Activated naive CD8-positive, alpha-beta T cell treated with anti-CD3 and anti-CD28 coated beads, Interleukin-2, amount 50 U/mL, for 24 hours (primary cell): ENCODE measurements around the gene MKNK2.
"Not testable (repeated sequence)": the region's sequence is repeated elsewhere in the genome, so short reads cannot be mapped to it uniquely, and the experiment has no call there.

ENCODE experiments used
- ATAC-seq: fragments of 150-1000 bp; cut with Tn5 transposase; one replicate; pipeline ENCODE4 v1.10.0; 2021
- DNase-seq: peaks from one replicate; pipeline ENCODE4 v3.0.0; 2021
- H3K27ac Mint-ChIP-seq: one replicate; pipeline ENCODE4 v1.8.0; 2021; ENCODE audit warnings: mild to moderate bottlenecking, mixed read lengths
- H3K27me3 Mint-ChIP-seq: one replicate; pipeline ENCODE4 v1.8.0; 2021; ENCODE audit warnings: mixed read lengths
- H3K36me3 Mint-ChIP-seq: one replicate; pipeline ENCODE4 v1.8.0; 2021; ENCODE audit warnings: low read depth, mixed read lengths
- H3K4me1 Mint-ChIP-seq: one replicate; pipeline ENCODE4 v1.8.0; 2021; ENCODE audit warnings: mixed read lengths
- H3K4me3 Mint-ChIP-seq: one replicate; pipeline ENCODE4 v1.8.0; 2021; ENCODE audit warnings: mild to moderate bottlenecking, moderate library complexity, mixed read lengths
- H3K9me3 Mint-ChIP-seq: one replicate; pipeline ENCODE4 v1.8.0; 2021; ENCODE audit warnings: mixed read lengths

MKNK2 gene

DNA sequence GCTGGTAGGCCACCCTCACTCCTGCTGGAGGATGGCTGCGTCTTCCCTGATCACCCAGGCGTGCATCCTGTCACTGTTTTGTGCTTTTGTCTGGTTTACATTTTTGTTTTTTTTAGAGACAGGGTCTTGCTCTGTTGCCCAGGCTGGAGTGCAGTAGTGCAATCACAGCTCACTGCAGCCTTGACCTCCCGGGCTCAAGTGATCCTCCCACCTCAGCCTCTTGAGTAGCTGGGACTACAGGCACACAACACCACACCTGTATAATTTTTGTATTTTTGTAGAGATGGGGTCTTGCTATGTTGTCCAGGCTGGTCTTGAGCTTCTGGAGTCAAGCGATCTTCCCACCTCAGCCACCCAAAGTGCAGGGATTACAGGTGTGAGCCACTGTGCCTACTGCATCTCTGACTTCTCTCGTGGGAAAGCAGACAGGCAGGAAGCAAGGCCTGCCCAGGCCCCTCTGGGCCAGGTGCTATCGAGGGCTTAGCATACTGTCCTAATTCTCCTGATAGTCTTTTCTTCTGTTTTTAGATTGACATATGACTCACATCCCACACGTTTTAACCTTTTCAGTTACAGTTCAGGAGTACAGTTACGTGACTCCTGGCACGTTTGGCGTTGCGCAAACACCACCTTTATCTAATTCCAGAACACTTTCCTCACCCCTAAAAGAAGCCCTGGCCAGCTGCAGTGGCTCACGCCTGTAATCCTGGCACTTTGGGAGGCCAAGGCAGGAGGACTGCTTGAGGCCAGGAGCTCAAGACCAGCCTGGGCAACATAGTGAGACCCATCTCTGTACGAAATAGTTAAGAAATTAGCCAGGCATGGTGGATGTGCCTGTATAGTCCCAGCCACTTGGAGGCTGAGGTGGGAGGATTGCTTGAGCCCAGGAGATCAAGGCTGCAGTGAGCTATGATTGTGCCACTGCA lies 35.9 kb upstream of the MKNK2 start:
- ATAC-seq (peak; percentile 12), DNase-seq (peak; percentile 73)
- Mint-ChIP-seq H3K27ac (peak overlapping the region; percentile 91), H3K36me3 (peaks cover 40% of the 10 kb centered on the region), H3K4me3 (peak overlapping the region; percentile 85), H3K4me1 (peaks cover 70% of the 10 kb centered on the region)
- not testable (repeated sequence) for H3K27me3 Mint-ChIP-seq, H3K9me3 Mint-ChIP-seq

GRCh38 chr19:2084993-2085720 lies 34.1 kb upstream of the MKNK2 start:
- Mint-ChIP-seq H3K27me3 (peaks cover 2% of the 10 kb centered on the region), H3K27ac (peak overlapping the region; percentile 95), H3K36me3 (peaks cover 46% of the 10 kb centered on the region), H3K9me3 (no peaks in the 10 kb centered on the region), H3K4me1 (peaks cover 75% of the 10 kb centered on the region), H3K4me3 (peak overlapping the region; percentile 85)
- DNase-seq (peak; percentile 94), ATAC-seq (peak; percentile 62)

DNA sequence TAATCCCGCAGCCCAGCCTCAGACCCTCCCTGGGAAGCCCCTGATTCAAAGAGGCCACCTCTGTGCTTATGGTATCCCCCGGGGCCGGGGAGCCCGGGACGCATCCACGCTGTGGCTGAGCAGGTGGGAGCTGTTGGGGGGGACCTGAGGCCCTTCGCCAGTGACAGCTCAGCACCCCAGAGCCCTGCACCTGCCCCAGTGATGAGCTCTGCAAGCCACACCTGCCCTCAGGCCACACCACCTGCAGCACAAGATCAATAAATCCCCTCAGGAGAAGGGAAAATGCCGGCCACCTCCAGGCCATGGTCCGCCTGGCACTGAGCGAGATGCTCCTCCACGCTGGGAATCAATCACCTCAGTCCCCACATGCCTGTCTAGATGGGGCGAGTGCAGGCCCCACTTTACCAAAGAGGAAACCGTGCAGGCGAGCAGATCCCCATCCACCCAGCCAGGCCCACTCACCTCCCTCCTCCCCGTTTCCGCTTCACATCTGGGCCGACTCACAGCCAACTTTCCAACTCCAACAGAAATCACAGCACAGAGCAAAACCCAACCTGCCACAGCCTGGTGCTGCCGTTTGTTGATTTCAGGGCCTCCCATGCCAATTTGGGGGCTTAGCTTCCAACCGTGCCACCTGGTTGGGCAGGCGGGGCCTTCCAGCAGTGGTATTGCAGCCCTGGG lies 32.3 kb upstream of the MKNK2 start:
- Mint-ChIP-seq H3K9me3 (no peaks in the 10 kb centered on the region), H3K36me3 (peaks cover 62% of the 10 kb centered on the region), H3K27me3 (peaks cover 2% of the 10 kb centered on the region), H3K4me1 (peaks cover 67% of the 10 kb centered on the region), H3K27ac (peak overlapping the region; percentile 95), H3K4me3 (peak overlapping the region; percentile 85)
- DNase-seq, result peak; percentile 64
- peak; percentile 28 for ATAC-seq

DNA sequence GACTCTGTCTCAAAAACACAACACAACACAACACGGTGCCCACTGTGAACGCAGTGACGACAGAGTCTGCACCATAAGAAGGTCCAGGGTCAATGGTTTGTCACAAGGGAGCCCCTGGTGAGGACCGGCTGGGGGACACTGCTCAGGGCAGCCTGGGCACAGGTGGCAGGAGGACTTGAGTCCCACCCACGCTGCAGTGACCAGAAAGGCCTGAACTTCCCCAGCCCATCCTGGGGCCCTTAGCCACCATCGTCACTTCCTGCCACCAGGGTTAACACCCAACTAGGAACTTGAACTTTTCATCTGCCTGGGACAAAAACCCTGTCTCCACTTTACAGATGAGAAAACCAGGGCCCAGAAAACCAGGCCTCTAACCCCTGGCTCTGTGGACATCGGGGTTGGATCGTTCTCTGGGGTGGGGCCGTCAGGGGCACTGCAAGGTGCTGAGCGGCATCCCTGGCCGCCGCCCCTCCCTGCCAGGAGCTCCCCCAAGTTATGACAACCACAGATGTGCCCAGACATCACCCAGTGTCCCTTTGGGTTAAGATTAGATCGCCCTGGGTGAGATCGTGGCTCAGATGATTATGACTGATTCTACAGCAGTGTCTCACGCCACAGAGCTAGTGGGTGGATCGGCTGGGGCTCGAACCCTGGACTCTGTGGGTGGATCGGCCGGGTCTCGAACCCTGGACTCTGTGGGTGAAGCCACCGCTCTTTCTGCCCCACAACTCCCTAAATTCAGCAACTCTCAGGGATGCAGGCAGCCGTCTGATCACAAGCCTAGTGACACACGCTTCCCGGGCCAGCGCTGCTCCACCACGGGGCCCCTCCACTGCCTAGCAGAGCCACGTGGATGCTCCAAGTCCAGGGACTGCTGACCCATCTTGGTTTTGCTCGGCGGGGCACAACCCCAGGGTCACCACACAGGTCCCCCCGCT lies 31.1 kb upstream of the MKNK2 start:
- Mint-ChIP-seq H3K4me3 (peak overlapping the region; percentile 85), H3K27ac (peak overlapping the region; percentile 95), H3K9me3 (no peaks in the 10 kb centered on the region), H3K36me3 (peaks cover 65% of the 10 kb centered on the region), H3K4me1 (peaks cover 55% of the 10 kb centered on the region), H3K27me3 (peaks cover 2% of the 10 kb centered on the region)
- peak; percentile 29 for ATAC-seq
- peak; percentile 66 for DNase-seq

- ATAC-seq (no peak), DNase-seq (no peak)
- H3K27me3 Mint-ChIP-seq, result peaks cover 2% of the 10 kb centered on the region
- H3K27ac Mint-ChIP-seq, result peak overlapping the region; percentile 95
- peaks cover 72% of the 10 kb centered on the region for H3K36me3 Mint-ChIP-seq
- peak overlapping the region; percentile 85 for H3K4me3 Mint-ChIP-seq
- H3K4me1 Mint-ChIP-seq, result peaks cover 40% of the 10 kb centered on the region
- no peaks in the 10 kb centered on the region for H3K9me3 Mint-ChIP-seq
Measured at GRCh38 chr19:2080336-2080988, 29.4 kb upstream of the MKNK2 start.

DNA sequence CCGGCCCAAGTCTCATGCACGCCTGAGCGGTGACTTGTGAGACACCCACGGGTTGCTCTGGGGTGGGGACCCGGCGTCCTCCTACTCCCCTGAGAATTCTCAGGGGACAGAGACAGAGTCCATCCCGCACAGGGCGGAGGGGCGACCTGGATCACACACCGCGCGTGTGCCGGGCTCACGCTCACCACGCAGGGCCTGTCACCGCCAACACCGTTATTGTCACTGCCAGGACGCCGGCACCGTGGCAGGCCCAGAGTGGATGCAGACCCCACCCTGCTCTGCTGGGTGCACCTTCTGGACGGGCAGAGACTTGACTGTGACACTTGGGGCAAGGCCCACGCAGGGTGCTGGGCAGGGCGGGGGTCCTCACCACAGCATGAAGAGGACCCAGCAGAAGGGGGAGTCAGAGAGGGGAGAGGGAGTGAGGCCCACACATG lies 28.8 kb upstream of the MKNK2 start:
- H3K27me3 Mint-ChIP-seq, result no peaks in the 10 kb centered on the region
- H3K4me3 Mint-ChIP-seq, result peak overlapping the region; percentile 85
- ATAC-seq, result no peak
- no peak for DNase-seq
- peak overlapping the region; percentile 95 for H3K27ac Mint-ChIP-seq
- no peaks in the 10 kb centered on the region for H3K9me3 Mint-ChIP-seq
- H3K4me1 Mint-ChIP-seq, result peaks cover 36% of the 10 kb centered on the region
- H3K36me3 Mint-ChIP-seq, result peaks cover 73% of the 10 kb centered on the region

GRCh38 chr19:2079076-2079864 lies 28.2 kb upstream of the MKNK2 start:
- peak overlapping the region; percentile 85 for H3K4me3 Mint-ChIP-seq
- DNase-seq (no peak), ATAC-seq (no peak)
- H3K27ac Mint-ChIP-seq, result peak overlapping the region; percentile 95
- H3K4me1 Mint-ChIP-seq, result peaks cover 38% of the 10 kb centered on the region
- H3K27me3 Mint-ChIP-seq, result no peaks in the 10 kb centered on the region
- H3K9me3 Mint-ChIP-seq, result no peaks in the 10 kb centered on the region
- H3K36me3 Mint-ChIP-seq, result peaks cover 74% of the 10 kb centered on the region

GRCh38 chr19:2077833-2078619 lies 27.0 kb upstream of the MKNK2 start:
- H3K36me3 Mint-ChIP-seq, result peaks cover 69% of the 10 kb centered on the region
- H3K4me3 Mint-ChIP-seq, result no peak overlapping the region
- ATAC-seq (no peak), DNase-seq (no peak)
- H3K27ac Mint-ChIP-seq, result peak overlapping the region; percentile 64
- H3K27me3 Mint-ChIP-seq, result no peaks in the 10 kb centered on the region
- H3K9me3 Mint-ChIP-seq, result no peaks in the 10 kb centered on the region
- H3K4me1 Mint-ChIP-seq, result peaks cover 41% of the 10 kb centered on the region

DNA sequence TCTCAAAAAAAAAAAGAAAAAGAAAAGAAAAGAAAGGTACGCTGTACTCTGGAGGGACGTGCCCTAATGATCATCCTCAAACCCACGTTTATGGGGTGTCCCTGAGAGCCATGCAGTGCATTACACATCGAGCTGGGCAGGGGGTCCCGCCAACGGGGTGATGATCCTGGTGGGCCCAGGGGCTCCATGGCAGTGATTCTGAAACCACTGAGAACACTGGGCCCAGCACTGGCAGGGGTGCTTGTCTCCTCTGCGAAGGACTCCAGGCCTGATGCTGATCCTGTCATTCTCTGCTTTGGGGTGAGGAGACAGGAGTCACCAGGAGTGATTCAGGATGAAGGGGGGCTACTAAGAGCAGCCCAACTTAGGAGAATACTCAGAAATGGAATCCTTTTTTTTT lies 26.4 kb upstream of the MKNK2 start:
- peaks cover 67% of the 10 kb centered on the region for H3K36me3 Mint-ChIP-seq
- no peak overlapping the region for H3K4me3 Mint-ChIP-seq
- ATAC-seq (no peak), DNase-seq (no peak)
- no peaks in the 10 kb centered on the region for H3K9me3 Mint-ChIP-seq
- no peak overlapping the region for H3K27ac Mint-ChIP-seq
- H3K4me1 Mint-ChIP-seq, result peaks cover 38% of the 10 kb centered on the region
- no peaks in the 10 kb centered on the region for H3K27me3 Mint-ChIP-seq

GRCh38 chr19:2076526-2076944 lies 25.5 kb upstream of the MKNK2 start:
- Mint-ChIP-seq H3K4me1 (peaks cover 29% of the 10 kb centered on the region), H3K27ac (no peak overlapping the region), H3K36me3 (peaks cover 68% of the 10 kb centered on the region), H3K27me3 (no peaks in the 10 kb centered on the region), H3K4me3 (no peak overlapping the region), H3K9me3 (no peaks in the 10 kb centered on the region)
- no peak for ATAC-seq
- DNase-seq, result no peak

DNA sequence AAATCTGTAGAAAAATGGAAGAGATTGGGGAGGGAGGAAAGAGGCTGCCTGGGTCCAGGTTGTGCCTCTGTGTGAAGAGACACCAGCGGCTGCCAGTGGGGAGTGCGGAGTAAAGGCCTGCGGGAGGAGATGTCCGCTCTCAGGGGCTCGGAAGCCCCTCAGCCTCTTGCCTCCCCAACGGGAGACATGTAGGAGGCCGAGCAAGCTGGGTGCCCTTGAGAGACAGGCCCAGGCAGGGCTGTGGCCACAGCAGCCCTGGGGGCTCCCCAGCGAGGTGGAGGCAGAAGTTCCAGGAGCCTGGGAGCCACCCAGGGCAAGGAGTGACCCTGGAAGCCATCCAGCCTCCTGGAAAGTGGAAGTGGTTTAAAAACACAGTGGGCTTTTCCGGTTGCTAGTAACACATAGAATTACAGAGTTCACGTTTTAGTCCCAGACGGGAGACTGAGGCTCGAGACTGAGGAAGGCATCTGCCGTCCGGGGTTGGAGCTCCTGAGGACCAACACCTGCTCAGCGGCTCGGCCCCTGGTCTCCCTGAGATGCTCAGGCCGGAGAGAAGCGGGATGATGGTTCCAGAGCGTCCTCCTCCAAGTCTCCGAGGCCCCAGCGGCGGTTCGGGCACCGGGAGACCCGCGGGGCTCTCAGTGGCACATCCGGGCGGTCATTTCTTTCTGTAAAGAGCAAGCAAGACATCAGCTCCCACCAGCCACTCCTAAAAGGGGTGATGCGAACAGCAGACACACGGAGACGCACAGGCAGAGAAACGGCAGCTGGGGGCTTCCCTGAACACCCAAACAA lies 21.9 kb upstream of the MKNK2 start:
- no peak overlapping the region for H3K4me3 Mint-ChIP-seq
- H3K36me3 Mint-ChIP-seq, result peaks cover 51% of the 10 kb centered on the region
- H3K27me3 Mint-ChIP-seq, result no peaks in the 10 kb centered on the region
- peak overlapping the region; percentile 29 for H3K27ac Mint-ChIP-seq
- no peaks in the 10 kb centered on the region for H3K9me3 Mint-ChIP-seq
- peaks cover 11% of the 10 kb centered on the region for H3K4me1 Mint-ChIP-seq
- no peak for DNase-seq
- ATAC-seq, result no peak
